Vagina (tissue), 2 donors: ENCODE data around the gene KAT2B.

Experiments used
- CTCF ChIP-seq, 3 experiments: fragments of 450-650 bp in 2 of 3; fragments of 200-600 bp in 1 of 3; sonication (generic) in 1 of 3; IDR thresholded peaks; one replicate each; pipeline ENCODE4 v1.5.1; 2017 to 2019; ENCODE audit warnings: antibody characterized with exemption in 3 of 3, mild to moderate bottlenecking in 2 of 3, moderate library complexity in 2 of 3
- POLR2A ChIP-seq, 2 donors: fragments of 450-650 bp; IDR thresholded peaks; one replicate each; pipeline ENCODE4 v1.6.1; 2017; ENCODE audit warnings: antibody characterized with exemption in 2 of 2, mild to moderate bottlenecking in 2 of 2, moderate library complexity in 2 of 2
- POLR2AphosphoS5 ChIP-seq, 2 donors: sonication (generic); formaldehyde crosslinking; IDR thresholded peaks; one replicate each; pipeline ENCODE4 v1.9.0; 2017; ENCODE audit warnings: antibody characterized with exemption in 2 of 2, mild to moderate bottlenecking in 2 of 2, low read depth in 1 of 2; ENCODE audit not compliant: insufficient read depth in 1 of 2

DNA sequence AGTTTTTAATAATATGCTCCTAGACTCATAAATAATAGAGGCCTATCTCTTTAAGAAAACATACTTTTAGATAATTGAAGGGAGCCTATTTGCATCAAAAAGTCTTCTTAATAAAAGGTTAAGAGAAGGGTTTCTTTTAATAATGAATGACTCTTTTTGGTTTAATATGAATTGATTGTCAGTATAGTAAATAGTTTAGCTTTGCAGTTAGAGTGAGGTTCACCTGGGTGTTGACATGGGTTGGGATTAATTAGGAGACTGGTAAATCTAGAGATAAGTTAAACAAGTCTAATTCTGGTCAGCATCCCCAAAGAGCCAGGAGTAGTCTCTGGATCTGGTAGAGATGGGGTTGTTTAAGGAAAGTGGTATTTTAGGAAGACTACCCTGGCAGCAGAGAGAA is 43.0 kb downstream of the KAT2B start:
- no peak for TF ChIP-seq CTCF (IDR thresholded peaks at IDR 0.05)
- TF ChIP-seq POLR2A (IDR thresholded peaks at IDR 0.05): no peak
- TF ChIP-seq POLR2AphosphoS5 (IDR thresholded peaks at IDR 0.05; ENCODE audit: insufficient read depth in 1 of 2, low read depth in 1 of 2): no peak
